Thyroid gland (tissue), 4 donors: ENCODE results near the gene TH.

Experiments
- CTCF ChIP-seq, 6 experiments: fragments of 200-600 bp in 3 of 6; fragments of 450-650 bp in 3 of 6; sonication (generic) in 3 of 6; IDR thresholded peaks; one replicate each; pipeline ENCODE4 v1.5.1; 2016 to 2019; ENCODE audit warnings: antibody characterized with exemption in 6 of 6, mild to moderate bottlenecking in 2 of 6, inconsistent platforms in 1 of 6, moderate library complexity in 1 of 6
- POLR2A ChIP-seq, 2 donors: fragments of 450-650 bp; IDR thresholded peaks; one replicate each; pipeline ENCODE4 v1.6.1; 2017; ENCODE audit warnings: antibody characterized with exemption in 2 of 2, mild to moderate bottlenecking in 2 of 2, moderate library complexity in 1 of 2

GRCh38 chr11:2142300-2142759 is 29.3 kb downstream of the TH start:
- no peak for TF ChIP-seq POLR2A (IDR thresholded peaks at IDR 0.05)
- TF ChIP-seq CTCF (IDR thresholded peaks at IDR 0.05), result no peak
